Peyer's patch (tissue), 4 donors: ENCODE data around the gene RTL5. TPM values are rescaled to one million over a fixed set of nuclear protein-coding genes. Genes with fewer than 3 reads are reported as not detected.

Source experiments
- DNase-seq, 3 donors: peaks; one replicate each; pipeline ENCODE4 v3.0.0-alpha.2; 2017 to 2019
- H3K27ac ChIP-seq, 4 donors: fragments of 200-600 bp; sonication (generic); one replicate each; pipeline ENCODE4 v1.5.1; 2016 to 2019
- H3K27me3 ChIP-seq, 2 donors: fragments of 200-600 bp; sonication (generic); one replicate each; pipeline ENCODE4 v1.5.1; 2019
- H3K36me3 ChIP-seq, 3 donors: fragments of 200-600 bp; sonication (generic); one replicate each; pipeline ENCODE4 v1.5.1; 2016 to 2019
- H3K4me1 ChIP-seq, 4 donors: fragments of 200-600 bp; sonication (generic); one replicate each; pipeline ENCODE4 v1.5.1; 2016 to 2019
- H3K4me3 ChIP-seq, 4 donors: fragments of 200-600 bp; sonication (generic); 1 replicate in 3 of 4; 2 replicates in 1 of 4; pipeline ENCODE4 v1.5.1; 2016 to 2019; ENCODE audit warnings: mild to moderate bottlenecking in 1 of 4
- H3K9me3 ChIP-seq, 4 donors: fragments of 200-600 bp; sonication (generic); one replicate each; pipeline ENCODE4 v1.5.1; 2016 to 2019; ENCODE audit warnings: mild to moderate bottlenecking in 1 of 4
- POLR2A ChIP-seq, 2 donors: fragments of 450-650 bp; IDR thresholded peaks; one replicate each; pipeline ENCODE4 v1.5.1; 2017; ENCODE audit warnings: antibody characterized with exemption in 2 of 2, mild to moderate bottlenecking in 2 of 2, moderate library complexity in 2 of 2
- total RNA-seq, 4 donors: library from RNA; depleted of rRNA; stranded (reverse); fragments of >200 nt; gene quantifications; one replicate each; pipeline ENCODE4 v1.1.0, GENCODE V29; 2016
- TF ChIP-seq, protein P1 (sequence below), 6 experiments: fragments of 450-650 bp in 4 of 6; fragments of 200-600 bp in 2 of 6; sonication (generic) in 1 of 6; IDR thresholded peaks; one replicate each; pipeline ENCODE4 v1.5.1; 2017 to 2019; ENCODE audit warnings: antibody characterized with exemption in 6 of 6, mild to moderate bottlenecking in 3 of 6, moderate library complexity in 1 of 6

Gene RTL5
- total RNA-seq, 4 donors from 2014 or later: 0.18 to 1.7 (median 1.4) TPM

- Histone ChIP-seq H3K27ac (peak overlapping the region in 2 of 4 donors; percentile 53 to 59), H3K27me3 (no peaks in the 10 kb centered on the region), H3K4me1 (peaks cover 0 to 8% (median 0%) of the 10 kb centered on the region in 4 donors), H3K9me3 (no peaks in the 10 kb centered on the region), H3K4me3 (no peak overlapping the region), H3K36me3 (no peaks in the 10 kb centered on the region)
- no peak for TF ChIP-seq POLR2A (IDR thresholded peaks at IDR 0.05)
- TF ChIP-seq, protein P1, sequence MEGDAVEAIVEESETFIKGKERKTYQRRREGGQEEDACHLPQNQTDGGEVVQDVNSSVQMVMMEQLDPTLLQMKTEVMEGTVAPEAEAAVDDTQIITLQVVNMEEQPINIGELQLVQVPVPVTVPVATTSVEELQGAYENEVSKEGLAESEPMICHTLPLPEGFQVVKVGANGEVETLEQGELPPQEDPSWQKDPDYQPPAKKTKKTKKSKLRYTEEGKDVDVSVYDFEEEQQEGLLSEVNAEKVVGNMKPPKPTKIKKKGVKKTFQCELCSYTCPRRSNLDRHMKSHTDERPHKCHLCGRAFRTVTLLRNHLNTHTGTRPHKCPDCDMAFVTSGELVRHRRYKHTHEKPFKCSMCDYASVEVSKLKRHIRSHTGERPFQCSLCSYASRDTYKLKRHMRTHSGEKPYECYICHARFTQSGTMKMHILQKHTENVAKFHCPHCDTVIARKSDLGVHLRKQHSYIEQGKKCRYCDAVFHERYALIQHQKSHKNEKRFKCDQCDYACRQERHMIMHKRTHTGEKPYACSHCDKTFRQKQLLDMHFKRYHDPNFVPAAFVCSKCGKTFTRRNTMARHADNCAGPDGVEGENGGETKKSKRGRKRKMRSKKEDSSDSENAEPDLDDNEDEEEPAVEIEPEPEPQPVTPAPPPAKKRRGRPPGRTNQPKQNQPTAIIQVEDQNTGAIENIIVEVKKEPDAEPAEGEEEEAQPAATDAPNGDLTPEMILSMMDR (IDR thresholded peaks at IDR 0.05): no peak
- DNase-seq: no peak
Measured at GRCh38 chrX:72125331-72126047, 6.2 kb downstream of the RTL5 start.

DNA sequence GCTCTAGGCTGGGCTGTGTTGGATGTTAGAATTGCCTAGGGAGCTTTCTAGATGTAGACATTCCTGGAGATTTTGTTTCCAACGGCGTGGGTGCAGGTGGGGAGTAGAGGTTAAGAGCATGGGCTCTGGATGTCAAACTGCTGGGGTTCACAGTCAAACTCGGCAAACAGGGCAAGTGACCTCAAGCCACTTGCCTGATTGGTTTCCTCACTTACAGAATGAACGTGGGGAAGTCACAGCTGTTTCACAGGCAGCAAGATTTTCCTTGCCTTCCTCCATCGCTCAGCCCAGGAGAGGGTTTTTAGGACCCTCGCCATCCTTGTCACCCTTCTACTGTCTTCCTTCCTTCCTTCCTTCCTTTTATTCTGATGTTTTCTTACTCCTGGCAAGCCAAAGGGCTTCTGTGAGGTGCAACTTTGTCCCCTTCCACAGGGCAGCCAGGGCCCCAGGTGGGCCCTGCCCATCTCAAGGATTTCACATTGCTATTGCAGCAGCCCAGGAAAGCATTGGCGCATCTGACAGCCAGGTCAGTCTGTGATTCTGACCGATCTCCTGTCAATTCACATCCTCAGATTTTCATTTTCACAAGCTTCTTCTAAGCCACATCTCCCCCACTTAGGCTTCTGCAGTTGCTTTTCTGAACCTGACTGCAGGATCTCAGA lies 7.0 kb downstream of the RTL5 start:
- H3K27me3 ChIP-seq: no peaks in the 10 kb centered on the region
- DNase-seq: peak in 1 of 3 donors; percentile 18
- no peaks in the 10 kb centered on the region for H3K9me3 ChIP-seq
- H3K27ac ChIP-seq: no peak overlapping the region
- TF ChIP-seq, protein P1 (IDR thresholded peaks at IDR 0.05): no peak
- no peak for TF ChIP-seq POLR2A (IDR thresholded peaks at IDR 0.05)
- H3K4me3 ChIP-seq: no peak overlapping the region
- H3K4me1 ChIP-seq: peaks cover 0 to 9% (median 0%) of the 10 kb centered on the region in 4 donors
- no peaks in the 10 kb centered on the region for H3K36me3 ChIP-seq

DNA sequence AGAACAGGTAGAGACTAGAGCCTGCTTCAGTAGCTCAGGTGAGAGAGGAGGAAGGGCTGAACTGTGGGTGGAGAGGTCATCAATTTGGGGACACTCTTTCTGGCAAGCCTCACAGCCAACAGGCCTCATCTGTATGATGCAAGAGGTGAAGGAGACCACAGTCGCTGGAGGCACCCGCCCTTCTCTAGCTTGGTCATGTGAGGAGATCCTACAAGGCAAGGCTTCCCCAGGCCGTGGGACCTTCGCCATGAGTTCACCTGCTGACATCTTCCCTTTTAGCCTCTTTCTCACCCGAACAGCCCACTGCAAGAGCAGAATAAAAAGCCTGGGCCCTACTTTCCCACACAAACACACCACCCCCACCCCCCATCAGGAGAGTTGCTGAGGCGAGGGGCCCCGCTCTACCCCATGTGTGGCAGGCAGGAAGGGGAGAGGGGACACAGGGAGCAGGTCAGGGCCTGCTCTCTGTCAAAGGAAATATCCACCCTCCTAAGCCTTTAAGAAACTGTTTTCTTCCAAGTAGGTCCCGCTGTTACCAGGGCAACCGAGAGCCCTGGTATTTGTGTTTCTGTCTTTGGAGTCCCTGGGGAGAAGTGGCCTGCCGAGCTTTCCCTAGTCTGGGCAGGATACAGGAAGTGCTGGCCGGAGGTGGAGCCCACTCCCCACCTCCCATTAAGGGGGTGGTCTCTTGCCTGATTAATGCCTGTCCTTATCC lies 8.1 kb downstream of the RTL5 start:
- peaks cover 0 to 9% (median 0%) of the 10 kb centered on the region in 4 donors for H3K4me1 ChIP-seq
- H3K9me3 ChIP-seq: no peaks in the 10 kb centered on the region
- H3K4me3 ChIP-seq: no peak overlapping the region
- no peaks in the 10 kb centered on the region for H3K36me3 ChIP-seq
- no peak for TF ChIP-seq POLR2A (IDR thresholded peaks at IDR 0.05)
- TF ChIP-seq, protein P1 (IDR thresholded peaks at IDR 0.05): no peak
- peak overlapping the region in 2 of 4 donors; percentile 27 to 54 for H3K27ac ChIP-seq
- H3K27me3 ChIP-seq: no peaks in the 10 kb centered on the region
- peak in 1 of 3 donors; percentile 47 for DNase-seq

- no peaks in the 10 kb centered on the region for H3K27me3 ChIP-seq
- peak in 1 of 3 donors; percentile 17 for DNase-seq
- H3K4me3 ChIP-seq: no peak overlapping the region
- H3K27ac ChIP-seq: no peak overlapping the region
- H3K9me3 ChIP-seq: no peaks in the 10 kb centered on the region
- H3K4me1 ChIP-seq: peaks cover 0 to 9% (median 0%) of the 10 kb centered on the region in 4 donors
- no peaks in the 10 kb centered on the region for H3K36me3 ChIP-seq
- no peak for TF ChIP-seq POLR2A (IDR thresholded peaks at IDR 0.05)
- TF ChIP-seq, protein P1 (IDR thresholded peaks at IDR 0.05): no peak
Measured at GRCh38 chrX:72122621-72123337, 8.9 kb downstream of the RTL5 start.

GRCh38 chrX:72121383-72121782 lies 10.3 kb downstream of the RTL5 start:
- Histone ChIP-seq H3K4me1 (peaks cover 0 to 9% (median 0%) of the 10 kb centered on the region in 4 donors), H3K27ac (peak overlapping the region in 2 of 4 donors; percentile 56 to 64), H3K36me3 (no peaks in the 10 kb centered on the region), H3K27me3 (no peaks in the 10 kb centered on the region), H3K4me3 (no peak overlapping the region), H3K9me3 (no peaks in the 10 kb centered on the region)
- TF ChIP-seq POLR2A (IDR thresholded peaks at IDR 0.05): no peak
- TF ChIP-seq, protein P1 (IDR thresholded peaks at IDR 0.05): no peak
- DNase-seq: peak in 2 of 3 donors; percentile 34 to 70
